Measurements from ENCODE around the gene ARHGAP45.
A peak's percentile ranks its signal among the peaks of the same experiment; 100 is the strongest.
"Not testable (repeated sequence)": the region's sequence is repeated elsewhere in the genome, so short reads cannot be mapped to it uniquely, and the experiment has no call there.

Gene ARHGAP45

DNA sequence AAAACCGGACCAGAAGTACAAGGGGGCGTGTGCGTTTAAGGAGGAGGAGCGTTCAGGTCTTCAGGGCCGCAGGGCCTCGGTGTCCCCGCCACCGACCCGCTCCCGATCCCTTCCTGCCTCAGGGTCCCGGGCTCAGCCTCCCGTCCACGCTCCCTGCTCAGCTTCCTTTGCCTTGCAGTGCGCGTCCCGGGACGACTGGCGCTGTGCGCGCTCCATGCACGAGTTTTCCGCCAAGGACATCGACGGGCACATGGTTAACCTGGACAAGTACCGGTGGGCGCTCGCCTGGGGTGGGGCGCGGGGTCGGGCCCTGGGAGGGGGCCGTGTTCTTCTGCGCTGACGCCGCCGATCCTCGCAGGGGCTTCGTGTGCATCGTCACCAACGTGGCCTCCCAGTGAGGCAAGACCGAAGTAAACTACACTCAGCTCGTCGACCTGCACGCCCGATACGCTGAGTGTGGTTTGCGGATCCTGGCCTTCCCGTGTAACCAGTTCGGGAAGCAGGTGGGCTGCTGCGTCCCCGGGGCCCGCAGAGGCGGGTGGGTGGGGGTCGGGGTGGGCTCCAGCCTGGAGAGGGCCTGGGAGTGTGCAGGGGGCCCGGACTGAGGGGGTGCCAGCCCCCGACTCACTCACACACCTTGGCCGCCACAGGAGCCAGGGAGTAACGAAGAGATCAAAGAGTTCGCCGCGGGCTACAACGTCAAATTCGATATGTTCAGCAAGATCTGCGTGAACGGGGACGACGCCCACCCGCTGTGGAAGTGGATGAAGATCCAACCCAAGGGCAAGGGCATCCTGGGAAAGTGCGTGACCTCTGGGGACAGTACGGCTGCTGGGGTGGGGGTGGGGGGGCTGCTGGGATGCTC, 38.3 kb downstream of the ARHGAP45 start:
- peak in 1 of 2 experiments; percentile 41 for DNase-seq

DNA sequence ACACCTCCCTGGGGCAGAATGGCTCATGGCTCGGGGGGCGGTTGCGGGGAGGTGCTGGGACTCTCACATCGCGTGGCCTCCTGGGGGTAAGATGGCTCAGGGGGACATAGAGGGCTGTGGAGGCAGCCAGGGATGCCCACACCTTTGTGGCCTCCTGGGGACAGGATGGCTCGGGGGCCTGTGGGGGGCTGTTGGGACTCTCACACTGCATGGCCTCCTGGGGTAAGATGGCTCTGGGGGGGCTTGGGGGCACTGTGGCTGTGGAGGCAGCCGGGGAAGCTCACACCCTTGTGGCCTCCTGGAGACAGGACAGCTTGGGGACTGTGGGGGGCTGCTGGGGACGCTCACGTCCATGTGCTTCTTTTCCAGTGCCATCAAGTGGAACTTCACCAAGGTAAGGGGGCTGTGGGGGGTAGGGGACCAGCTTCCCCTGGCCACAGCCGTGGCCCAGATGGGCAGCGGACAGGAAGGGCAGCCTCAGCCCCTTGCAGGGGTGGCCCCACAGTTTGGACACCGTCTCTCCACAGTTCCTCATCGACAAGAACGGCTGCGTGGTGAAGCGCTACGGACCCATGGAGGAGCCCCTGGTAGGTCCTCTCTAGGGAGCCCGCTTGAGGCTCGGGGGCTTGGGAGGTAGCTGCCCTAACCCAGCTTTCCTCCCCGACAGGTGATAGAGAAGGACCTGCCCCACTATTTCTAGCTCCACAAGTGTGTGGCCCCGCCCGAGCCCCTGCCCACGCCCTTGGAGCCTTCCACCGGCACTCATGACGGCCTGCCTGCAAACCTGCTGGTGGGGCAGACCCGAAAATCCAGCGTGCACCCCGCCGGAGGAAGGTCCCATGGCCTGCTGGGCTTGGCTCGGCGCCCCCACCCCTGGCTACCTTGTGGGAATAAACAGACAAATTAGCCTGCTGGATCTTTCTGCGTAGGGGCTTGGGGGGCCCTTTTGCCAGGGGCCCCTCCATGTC, 39.2 kb downstream of the ARHGAP45 start:
- DNase-seq = no peak

DNA sequence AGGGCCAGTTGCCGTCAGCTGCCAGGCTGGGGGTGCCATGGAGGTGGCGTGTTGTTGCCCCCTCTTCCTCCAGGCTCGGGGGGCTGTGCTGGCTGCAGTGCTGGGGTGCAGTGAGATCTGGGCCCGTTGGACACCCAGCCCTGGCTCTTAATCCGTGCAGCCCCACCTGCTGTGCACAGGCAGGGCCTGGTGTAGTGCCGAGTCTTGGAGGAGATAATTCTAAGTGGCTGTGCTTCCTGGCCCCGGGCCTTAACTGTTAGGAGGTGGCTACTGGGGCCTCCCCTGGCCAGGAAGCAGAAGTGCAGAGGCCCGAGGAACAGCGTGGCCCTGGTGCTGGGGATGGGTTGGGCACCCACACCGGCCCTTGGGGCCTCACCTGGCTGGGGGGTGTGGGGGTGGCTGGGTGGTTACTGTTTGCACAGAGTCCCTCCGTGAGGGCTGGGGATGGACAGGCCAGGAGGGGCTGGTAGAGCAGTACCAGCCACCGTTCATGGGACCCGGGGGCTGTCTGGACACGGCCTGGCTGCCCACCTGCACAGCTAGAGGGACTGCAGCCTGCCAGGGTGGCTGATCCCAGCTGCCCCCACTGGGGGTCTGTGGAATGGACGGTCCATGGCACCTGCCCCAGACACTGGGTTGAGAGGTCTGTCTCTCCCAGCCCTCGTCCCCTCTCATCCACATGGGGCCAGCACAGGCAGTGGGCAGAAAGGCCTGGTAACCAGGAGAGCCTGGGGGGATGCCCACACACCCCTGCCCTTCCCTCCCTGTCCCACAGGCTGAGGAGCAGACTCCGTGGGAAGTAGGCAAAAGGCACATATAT, 40.1 kb downstream of the ARHGAP45 start:
- peak; percentile 66 to 84 for DNase-seq

DNA sequence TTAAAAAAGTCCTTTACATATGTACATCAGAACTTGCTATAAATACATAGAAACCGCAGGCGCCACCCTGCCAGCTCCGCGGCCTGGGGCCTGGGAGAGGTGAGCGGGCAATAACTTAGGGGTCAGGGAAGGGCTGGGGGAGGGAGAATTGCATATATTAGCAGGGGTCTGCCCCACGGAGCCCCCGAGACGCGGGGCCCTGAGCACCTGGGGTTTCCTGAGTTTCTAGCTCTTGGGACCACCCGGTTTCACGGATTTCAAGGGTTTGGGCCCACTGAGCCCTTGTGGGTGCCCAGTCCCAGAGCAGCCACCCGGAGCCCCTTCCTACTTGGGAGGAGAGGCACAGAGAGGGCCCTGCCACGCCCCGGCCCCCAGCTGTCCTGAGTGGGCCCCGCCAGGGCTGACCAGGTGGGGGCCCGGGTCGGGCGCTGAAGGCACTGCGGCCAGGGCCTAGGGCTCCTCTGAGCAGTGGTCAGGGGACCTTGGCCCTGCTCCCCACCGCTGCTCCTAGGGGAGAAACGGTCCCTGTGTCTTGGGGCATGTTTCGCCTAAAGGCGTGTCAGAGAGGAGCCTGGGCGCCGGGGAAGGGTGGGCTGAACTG, 40.8 kb downstream of the ARHGAP45 start:
- no peak for DNase-seq

DNA sequence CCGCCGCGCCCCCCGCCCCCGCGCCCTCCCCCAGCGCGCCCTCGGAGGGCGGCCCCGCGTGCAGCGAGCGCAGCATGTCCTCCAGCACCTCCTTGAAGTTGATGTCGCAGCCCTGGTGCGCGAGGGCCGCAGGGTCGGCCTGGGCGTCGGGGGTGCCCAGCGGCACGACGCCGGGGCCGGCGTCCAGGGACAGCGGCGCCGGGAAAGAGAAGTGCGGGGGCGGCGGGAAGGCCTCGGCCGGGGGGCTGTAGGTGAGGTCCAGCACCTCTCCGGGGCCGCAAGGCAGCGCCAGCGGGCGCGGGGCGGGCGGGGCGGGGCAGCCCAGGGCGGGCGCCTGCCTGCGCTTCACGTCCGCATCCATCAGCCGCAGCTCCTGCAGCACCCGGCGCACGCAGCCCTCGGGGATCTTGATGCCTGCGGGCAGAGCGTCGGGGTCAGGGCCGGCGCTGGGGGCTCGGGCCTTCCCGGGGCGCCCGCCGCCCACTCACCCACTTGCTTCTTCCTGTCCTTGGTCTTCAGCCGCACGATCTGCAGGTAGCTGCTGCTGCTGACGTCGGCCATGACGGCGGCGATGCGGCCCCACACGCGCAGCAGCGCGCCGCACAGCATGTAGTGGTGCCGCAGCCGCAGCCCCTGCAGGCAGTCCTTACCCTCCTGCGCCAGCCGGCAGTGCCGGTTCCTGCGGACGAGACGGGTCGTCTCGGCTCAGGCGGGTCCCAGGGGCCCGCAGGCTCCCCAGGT, 41.5 kb downstream of the ARHGAP45 start:
- DNase-seq = no peak

DNA sequence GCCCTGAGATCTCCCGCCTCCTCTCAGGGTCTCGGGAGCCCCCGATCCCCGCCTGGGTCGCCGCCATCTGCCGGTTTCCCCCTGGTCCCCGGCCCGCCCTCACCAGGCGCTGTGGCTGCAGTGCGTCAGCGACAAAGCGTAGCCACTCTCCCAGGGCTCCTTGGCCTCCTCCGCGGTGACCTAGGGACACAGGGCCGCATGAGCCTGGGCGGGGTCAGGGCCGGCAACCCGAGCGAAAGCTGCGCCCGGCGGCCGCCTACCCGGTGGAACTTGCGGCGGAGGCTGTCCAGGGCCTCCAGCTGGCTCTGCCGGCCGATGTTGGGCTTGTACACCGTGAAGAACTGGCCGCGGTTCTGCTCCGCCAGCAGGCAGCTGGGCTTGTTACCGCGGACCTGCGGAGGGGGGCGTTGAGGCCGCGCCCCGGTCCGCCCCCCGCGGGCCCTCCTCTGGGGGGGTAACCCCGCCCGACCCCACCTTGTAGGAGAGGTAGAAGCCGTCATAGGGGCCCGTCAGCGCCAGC, 42.1 kb downstream of the ARHGAP45 start:
- DNase-seq = no peak

DNA sequence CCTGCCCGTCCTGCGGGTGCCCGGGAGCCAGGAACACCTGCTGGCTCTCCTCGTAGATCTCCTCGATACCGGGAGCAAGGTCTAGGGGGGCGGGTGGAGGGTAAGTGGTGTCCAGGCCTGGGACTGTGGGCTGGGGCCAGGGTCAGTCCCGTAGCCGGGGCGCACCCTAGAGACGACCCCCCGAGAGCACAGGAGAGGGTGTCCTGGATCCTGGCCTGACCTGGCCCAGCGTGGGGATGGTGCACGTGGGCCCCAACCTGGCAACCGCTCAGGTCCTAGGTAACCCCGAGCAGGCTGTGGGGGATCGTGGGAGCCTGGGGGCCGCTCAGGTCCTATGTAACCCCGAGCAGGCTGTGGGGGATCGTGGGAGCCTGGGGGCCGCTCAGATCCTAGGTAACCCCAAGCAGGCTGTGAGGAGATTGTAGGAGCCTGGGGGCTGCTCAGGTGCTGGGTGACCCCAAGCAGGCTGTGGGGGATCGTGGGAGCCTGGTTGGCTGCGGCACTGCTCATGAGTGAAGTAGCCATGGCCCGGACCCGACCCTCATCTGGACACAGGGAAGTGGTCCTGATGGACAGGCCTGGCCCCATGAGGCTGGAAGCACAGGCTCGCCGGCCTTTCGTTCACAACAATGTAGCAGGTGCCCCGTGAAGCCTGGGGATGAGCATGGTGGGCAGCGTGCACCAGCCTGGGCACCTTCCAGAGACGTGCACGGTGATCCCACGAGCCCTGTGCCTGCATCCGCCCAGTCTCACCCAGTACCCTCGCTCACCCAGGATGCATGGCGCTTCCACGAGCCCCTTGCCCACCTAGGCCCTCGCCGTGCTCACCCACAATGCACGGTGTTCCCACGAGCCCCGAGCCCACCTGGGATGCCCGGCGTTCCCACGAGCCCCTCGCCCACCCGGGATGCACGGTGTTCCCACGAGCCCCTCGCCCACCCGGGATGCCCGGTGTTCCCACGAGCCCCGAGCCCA, 43.0 kb downstream of the ARHGAP45 start:
- no peak for DNase-seq

DNA sequence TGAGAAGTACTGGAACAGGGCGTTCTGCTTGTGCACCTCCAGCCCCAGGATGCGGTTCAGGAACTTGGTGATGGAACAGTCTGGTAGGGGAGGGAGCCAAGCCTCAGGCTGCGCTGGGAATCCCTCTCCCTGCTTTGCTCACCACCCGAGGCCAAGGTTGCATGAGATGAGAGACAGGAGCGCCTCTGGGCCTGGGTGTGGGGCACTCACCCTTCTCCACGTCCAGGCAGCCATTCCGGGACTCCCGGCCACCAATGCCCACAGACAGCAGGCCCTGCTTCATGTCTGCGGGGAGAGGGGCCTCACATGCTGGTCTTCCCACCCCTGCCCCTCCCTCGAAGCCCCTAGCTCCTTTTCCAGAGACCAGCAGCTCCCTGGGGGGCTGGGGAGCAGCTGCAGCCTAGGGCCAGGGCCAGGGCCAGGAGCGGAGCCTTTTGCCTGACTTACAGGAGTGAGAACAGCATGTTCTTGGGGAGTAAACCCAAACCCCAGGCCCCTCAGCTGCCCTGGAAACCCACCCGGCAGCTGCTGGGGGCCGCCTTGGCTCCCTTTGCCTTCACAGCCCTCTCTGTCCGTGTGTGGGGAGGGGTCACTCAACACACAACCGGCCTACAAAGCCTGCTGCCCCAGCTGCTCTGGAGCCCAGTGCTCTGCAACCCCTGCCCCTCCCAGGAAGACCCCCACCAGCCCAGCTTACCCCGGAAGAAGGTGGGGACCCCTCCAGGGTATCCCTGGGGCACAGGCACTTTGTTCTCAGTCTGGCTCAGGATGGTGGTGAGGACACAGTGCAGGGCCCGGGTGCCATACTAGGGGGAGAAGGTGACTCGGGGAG, 44.1 kb downstream of the ARHGAP45 start:
- peak; percentile 33 to 41 for DNase-seq

DNA sequence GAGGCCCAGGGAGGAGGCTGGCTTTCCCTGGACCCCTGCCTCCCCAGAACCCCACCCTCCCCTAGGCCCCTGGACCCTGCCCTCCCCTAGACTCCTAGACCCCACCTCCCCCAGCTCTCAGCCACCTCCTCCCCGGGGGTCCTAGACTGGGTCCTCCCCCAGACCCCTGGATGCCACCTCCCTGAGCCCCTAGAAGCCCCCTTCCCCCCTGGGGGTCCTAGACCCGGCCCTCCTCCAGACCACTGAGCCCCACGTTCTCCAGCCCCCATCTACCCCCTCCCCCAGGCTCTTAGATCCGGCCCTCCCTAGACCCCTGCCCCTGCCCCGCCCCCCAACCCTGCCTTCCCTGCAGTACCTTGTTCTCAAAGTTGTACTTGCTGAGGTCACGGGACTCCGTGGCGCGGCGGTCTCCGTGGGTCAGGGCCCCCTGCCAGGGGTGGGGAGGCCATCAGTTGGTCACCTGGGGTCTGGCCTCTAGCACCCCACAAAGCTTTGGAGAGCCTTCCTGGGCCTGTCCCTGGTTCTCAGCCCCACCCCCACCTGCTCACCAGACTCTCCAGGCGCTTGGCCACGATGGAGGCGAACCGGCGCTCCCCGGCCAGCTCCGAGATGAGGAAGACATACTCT, 44.8 kb downstream of the ARHGAP45 start:
- no peak for DNase-seq

DNA sequence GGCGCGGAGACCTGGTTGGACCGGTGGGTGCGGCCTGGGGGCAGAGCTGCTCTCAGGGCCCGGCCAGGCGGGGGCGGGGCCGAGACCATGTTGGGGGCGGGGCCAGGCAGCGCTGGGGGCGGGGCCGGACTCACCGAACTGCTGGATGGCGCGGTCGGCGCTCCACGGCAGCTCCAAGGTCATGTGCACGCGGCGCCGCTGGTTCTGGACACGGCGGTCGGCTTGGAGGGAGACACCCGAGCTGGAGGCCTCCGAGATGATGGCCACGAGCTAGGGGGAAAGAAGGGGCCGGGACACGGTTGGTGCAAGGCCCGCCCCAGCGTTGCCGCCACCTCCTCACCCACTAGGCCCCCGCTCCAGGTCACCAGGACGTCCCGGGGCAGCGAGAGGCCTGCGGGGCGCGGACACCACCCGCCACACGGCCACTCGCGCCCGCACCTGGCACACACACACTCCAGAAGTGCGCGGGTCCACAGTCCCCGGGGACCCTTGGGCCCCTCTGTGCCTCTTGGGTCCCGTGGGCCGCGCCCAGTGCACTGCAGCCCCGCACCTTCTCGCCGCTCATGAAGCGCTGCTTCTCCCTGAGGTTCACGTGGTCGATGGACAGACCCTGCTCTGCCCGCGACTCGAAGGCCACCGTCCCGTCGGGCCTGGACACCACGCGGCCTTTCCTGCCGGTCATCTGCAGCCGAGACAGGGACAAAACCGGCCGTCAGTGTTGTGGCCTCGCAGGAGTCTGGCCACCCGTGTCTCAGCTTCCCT, 45.5 kb downstream of the ARHGAP45 start:
- no peak for DNase-seq

DNA sequence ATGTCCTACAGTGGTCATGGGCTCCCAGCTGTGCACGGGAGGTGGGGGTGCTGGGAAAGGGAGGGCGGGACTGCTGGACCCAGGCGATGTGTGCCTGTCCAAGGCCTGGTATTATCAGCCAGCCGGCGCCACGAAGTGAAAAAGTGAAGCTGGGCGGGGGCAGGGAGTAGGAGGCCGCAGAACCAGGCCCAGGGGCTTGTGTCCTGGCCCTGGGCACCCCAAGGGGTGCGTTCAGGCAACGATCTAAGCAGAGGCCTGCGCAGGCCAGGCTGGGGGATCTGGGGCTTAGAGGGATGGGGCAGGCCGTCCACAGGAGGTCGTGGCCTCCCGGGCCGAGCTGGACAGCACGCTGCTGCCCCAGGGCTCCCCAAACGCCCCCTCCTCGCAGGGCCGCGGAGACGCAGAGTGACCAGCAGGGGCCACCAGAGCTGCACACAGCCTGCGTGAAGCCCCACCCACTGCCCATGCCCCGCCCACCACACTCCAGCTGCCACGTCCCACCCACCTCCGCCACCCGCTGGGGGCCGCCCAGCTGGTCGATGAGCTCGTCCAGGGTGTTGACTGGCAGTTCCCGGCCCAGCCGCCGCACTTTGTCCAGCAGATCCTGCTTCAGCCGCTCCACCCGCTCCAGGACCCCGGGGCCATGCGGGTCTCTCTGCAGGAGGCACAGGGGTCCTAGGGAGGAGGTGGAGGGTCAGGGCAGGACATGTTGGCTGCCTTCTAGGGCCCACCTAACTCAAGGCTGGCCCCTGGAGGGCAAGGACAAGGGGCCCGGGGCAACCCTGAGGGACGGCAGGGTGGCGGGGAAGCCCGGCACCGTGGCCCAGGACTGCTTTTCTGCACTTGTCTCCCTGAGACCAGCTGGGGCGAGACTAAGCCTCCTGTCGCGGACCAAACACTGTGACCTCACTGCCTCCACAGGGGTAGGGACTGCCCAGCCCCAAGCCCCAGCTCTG, 46.3 kb downstream of the ARHGAP45 start:
- peak in 1 of 2 experiments; percentile 40 for DNase-seq

DNA sequence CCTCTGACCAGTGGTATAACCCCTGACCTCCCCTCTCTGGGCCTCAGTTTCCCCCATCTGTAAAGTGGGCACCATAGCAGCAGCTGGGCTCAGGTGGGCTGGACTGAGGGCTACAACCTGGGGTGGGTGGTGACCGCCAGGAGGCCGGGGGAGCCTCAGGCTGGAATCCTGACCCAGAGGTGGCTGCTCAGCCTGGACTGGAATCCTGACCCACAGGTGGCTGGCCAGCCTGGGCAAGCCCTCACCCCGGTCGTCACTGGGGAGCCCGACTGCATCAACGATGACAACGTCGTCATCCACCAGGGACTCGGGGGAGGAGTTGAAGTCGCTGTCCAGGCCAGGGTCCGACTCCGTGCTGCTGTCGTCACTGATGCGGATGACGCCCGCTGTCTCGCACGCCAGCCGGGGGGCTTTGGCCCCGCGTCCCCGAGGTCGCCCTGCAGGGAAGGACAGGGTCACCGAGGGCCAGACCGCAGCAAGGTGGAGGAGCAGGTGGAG, 47.1 kb downstream of the ARHGAP45 start:
- DNase-seq = no peak

DNA sequence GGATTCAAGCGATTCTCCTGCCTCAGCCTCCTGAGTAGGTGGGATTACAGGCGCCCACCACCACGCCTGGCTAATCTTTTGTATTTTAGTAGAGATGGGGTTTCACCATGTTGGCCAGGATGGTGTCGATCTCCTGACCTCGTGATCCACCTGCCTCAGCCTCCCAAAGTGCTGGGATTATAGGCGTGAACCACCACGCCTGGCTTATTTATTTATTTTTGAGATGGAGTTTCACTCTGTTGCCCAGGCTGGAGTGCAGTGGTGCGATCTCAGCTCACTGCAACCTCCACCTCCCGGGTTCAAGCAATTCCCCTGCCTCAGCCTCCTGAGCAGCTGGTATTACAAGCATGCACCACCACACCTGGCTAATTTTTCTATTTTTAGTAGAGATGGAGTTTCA, 47.8 kb downstream of the ARHGAP45 start:
- not testable (repeated sequence) for DNase-seq

DNA sequence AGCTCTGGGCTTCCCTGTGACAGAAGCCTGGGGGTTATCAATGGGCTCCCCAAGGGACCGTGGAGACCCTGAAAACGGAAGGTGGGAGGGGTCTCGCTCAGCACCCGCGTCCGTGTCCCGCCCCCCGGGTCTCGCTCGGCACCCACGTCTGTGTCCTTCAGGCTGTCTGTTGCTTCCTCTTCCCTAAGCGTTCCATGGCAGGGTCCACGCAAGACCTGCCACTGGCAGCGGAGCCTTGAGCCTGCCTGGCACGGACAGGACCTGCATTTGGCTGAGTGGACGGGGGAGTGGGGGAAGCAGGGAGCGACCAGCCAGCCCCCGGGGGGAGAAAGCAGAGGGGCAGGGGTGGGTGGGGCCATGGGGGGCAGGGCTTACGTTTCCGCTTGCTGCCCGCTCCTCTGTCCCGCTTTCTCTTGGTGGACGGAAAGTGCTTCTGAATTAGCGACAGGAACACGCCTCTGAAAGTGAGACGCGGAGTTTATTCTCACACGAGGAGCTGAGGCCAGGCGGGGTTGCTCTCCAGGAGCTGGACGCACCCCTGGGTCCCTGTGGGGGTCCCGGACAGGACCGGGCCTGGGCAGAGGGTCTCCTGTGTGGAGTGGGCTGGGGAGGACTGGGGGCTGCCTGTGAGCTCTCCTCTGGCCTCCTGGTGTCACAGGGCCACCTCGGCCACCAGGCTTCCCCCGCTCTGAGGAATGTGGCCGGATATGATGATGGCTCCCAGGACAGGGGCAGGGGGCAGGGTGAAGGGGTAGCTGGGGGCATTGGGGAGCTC, 48.9 kb downstream of the ARHGAP45 start:
- DNase-seq = no peak

DNA sequence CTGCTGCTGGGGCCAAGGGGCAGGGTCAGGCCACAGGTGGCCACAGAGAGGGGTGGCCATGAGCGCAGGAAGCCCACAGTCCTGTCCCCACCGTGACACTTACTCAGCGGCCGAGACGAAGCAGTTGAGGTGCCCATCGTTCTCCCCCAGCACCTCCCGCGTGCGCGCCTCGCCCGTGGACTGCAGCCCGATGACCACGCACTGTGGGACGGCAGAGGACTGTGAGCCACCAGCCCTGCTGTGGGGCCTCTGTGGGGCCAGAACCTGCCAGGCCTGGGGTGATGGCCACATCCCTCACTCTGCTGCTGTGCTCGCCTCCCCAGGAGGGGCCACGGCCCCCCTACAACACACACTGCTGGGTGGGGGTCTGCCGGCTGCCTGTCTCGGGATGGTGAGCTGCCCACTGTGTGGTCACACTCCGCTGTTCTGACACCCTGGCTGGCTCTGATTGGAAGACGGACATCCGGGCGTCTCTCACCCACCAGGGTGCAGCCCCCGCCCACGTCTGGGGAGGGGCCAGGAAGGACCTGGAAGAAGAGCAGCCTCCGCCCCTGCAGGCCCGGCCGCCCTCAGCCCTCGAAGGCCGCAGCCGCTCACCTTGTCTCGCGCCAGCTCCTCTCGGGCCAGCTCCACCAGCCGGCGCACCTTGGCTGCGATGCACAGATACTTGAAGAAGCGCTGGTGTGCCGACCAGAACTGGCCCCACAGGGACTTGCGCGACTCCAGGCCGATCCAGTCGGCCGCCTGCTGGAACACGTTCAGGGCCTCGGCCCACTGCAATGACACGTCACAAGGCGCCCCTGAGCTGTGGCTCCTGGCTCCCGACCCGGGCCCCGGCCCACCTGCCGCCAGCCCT, 50.0 kb downstream of the ARHGAP45 start:
- no peak for DNase-seq

Measured in SW 1271 (cell line).